ENCODE measurements around the gene SYNGR1.

- TF ChIP-seq CTCF (IDR thresholded peaks at IDR 0.05): no peak
- no peak for TF ChIP-seq POLR2A (IDR thresholded peaks at IDR 0.05)
Observed at GRCh38 chr22:39355080-39355479, 5.3 kb downstream of the SYNGR1 start.
